ENCODE data around the gene NFIB. TPM values are rescaled to one million over a fixed set of nuclear protein-coding genes. Genes with fewer than 3 reads are reported as not detected.

NFIB gene
- total and polyA plus RNA-seq, 10 of the 15 experiments (the other 5 are each of a cell fraction or from before 2014, with no cell fraction given), result under 0.01 to 0.19 (median 0.05) TPM; not detected in 3

DNA sequence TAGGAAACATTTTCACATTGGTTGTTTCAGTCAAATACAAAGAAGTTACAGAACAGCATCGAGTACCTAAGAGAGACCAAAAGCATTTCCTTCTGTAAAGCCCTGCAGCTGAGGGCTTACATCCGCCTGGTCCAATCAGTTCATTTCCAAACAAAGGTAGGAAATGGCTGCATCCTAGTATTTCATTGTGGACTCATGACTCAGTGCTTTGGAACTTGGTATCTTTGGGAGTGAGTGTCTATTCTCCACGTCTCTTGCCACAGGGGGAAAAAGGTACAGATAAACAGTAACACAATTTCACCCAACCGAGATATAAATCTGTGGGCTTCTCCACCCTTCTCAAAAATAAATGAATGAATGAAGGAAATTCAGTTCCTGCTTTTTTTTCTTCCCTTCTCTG lies 75.4 kb downstream of the NFIB start:
- H3K4me3 ChIP-seq, result no peak overlapping the region
- POLR2A ChIA-PET, result no interaction called here
- FAIRE-seq (no peak), DNase-seq (ENCODE audit: low read depth, low spot score) (no peak), ATAC-seq (no peak)
- TF ChIP-seq NFIC (IDR thresholded peaks at IDR 0.05; ENCODE audit: low read depth, low read length), result no peak
- no peak for TF ChIP-seq SREBF2 (IDR thresholded peaks at IDR 0.05; ENCODE audit: low read length)
- TF ChIP-seq, protein P1, sequence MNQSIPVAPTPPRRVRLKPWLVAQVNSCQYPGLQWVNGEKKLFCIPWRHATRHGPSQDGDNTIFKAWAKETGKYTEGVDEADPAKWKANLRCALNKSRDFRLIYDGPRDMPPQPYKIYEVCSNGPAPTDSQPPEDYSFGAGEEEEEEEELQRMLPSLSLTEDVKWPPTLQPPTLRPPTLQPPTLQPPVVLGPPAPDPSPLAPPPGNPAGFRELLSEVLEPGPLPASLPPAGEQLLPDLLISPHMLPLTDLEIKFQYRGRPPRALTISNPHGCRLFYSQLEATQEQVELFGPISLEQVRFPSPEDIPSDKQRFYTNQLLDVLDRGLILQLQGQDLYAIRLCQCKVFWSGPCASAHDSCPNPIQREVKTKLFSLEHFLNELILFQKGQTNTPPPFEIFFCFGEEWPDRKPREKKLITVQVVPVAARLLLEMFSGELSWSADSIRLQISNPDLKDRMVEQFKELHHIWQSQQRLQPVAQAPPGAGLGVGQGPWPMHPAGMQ (IDR thresholded peaks at IDR 0.05; ENCODE audit: borderline replicate concordance), result no peak
- TF ChIP-seq, protein P2, sequence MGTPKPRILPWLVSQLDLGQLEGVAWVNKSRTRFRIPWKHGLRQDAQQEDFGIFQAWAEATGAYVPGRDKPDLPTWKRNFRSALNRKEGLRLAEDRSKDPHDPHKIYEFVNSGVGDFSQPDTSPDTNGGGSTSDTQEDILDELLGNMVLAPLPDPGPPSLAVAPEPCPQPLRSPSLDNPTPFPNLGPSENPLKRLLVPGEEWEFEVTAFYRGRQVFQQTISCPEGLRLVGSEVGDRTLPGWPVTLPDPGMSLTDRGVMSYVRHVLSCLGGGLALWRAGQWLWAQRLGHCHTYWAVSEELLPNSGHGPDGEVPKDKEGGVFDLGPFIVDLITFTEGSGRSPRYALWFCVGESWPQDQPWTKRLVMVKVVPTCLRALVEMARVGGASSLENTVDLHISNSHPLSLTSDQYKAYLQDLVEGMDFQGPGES (IDR thresholded peaks at IDR 0.05), result no peak
- TF ChIP-seq SUZ12 (IDR thresholded peaks at IDR 0.05; ENCODE audit: unreplicated experiment), result no peak
- no peak for TF ChIP-seq DPF2 (IDR thresholded peaks at IDR 0.05)
- TF ChIP-seq, protein P3, sequence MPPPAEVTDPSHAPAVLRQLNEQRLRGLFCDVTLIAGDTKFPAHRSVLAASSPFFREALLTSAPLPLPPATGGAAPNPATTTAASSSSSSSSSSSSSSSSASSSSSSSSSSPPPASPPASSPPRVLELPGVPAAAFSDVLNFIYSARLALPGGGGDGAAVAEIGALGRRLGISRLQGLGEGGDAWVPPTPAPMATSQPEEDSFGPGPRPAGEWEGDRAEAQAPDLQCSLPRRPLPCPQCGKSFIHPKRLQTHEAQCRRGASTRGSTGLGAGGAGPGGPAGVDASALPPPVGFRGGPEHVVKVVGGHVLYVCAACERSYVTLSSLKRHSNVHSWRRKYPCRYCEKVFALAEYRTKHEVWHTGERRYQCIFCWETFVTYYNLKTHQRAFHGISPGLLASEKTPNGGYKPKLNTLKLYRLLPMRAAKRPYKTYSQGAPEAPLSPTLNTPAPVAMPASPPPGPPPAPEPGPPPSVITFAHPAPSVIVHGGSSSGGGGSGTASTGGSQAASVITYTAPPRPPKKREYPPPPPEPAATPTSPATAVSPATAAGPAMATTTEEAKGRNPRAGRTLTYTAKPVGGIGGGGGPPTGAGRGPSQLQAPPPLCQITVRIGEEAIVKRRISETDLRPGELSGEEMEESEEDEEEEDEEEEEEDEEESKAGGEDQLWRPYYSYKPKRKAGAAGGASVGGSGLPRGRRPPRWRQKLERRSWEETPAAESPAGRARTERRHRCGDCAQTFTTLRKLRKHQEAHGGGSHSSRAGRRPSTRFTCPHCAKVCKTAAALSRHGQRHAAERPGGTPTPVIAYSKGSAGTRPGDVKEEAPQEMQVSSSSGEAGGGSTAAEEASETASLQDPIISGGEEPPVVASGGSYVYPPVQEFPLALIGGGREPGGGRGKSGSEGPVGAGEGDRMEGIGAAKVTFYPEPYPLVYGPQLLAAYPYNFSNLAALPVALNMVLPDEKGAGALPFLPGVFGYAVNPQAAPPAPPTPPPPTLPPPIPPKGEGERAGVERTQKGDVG (CRISPR knock-in tag; IDR thresholded peaks at IDR 0.05), result no peak
- TF ChIP-seq TARDBP (IDR thresholded peaks at IDR 0.05; ENCODE audit: borderline replicate concordance), result no peak
- no peak for TF ChIP-seq ZBTB11 (CRISPR knock-in tag; IDR thresholded peaks at IDR 0.05)
- TF ChIP-seq MEF2B (IDR thresholded peaks at IDR 0.05; ENCODE audit: partially characterized antibody, poor library complexity, severe bottlenecking), result no peak
- TF ChIP-seq ZZZ3 (IDR thresholded peaks at IDR 0.05; ENCODE audit: control insufficient read depth, insufficient read length, low read depth), result no peak
- TF ChIP-seq NR2C2 (IDR thresholded peaks at IDR 0.05; ENCODE audit: borderline replicate concordance, control insufficient read depth, insufficient read length, low read depth), result no peak
- TF ChIP-seq MTA3 (IDR thresholded peaks at IDR 0.05; ENCODE audit: borderline replicate concordance, low read length), result no peak
- no peak for TF ChIP-seq SRF (IDR thresholded peaks at IDR 0.05; ENCODE audit: low read depth in 2 of 2, low read length in 2 of 2)
- TF ChIP-seq SIX5 (IDR thresholded peaks at IDR 0.05; ENCODE audit: low read depth, low read length, severe bottlenecking), result no peak
- TF ChIP-seq CHD1 (IDR thresholded peaks at IDR 0.05; ENCODE audit: low read depth, low read length), result no peak
- H3K27me3 ChIP-seq (replicated peaks in 1 of 2; ENCODE audit: control insufficient read depth in 2 of 2, insufficient read depth in 2 of 2, low read length in 1 of 2), result peaks cover 0 to 1% of the 10 kb centered on the region in 2 experiments; a peak in 1 of 4 replicates
- no peak overlapping the region for H3K4me2 ChIP-seq (ENCODE audit: control insufficient read depth, insufficient read depth)
- SMC1A ChIA-PET (ENCODE audit: uncharacterized antibody, unreplicated experiment), result no interaction called here
- BruUV-seq (replicated peaks), result no TSS peak
- no peaks in the 10 kb centered on the region for H3K79me2 ChIP-seq (ENCODE audit: control insufficient read depth, insufficient read depth, low read length)
- no peaks in the 10 kb centered on the region for H3K9me3 ChIP-seq (replicated peaks; ENCODE audit: control insufficient read depth, insufficient read depth, low read length)
- H3K36me3 ChIP-seq (ENCODE audit: control insufficient read depth in 2 of 2, insufficient read depth in 2 of 2, low read length in 1 of 2), result no peaks in the 10 kb centered on the region
- H3K9ac ChIP-seq (ENCODE audit: control insufficient read depth, insufficient read depth, low read length), result no peak overlapping the region
- intact Hi-C loops (cut with micrococcal nuclease; ENCODE audit: unreplicated experiment) (no loop called here), in situ Hi-C loops (cut with MboI) (no loop called here)
- no peak overlapping the region for H2AFZ ChIP-seq (ENCODE audit: control insufficient read depth, low read depth, low read length)
- no peaks in the 10 kb centered on the region for H4K20me1 ChIP-seq (ENCODE audit: control insufficient read depth, insufficient read depth)
- no peak overlapping the region for H3K27ac ChIP-seq (ENCODE audit: control insufficient read depth, insufficient read depth)
- RAD21 ChIA-PET (ENCODE audit: unreplicated experiment), result no interaction called here
- CTCF ChIA-PET, result interaction anchor here (1.2 kb wide), 1 partner anchor 9 kb away, joined by 3 read pairs; no protein-coding TSS in a partner anchor
- no peaks in the 10 kb centered on the region for H3K4me1 ChIP-seq (ENCODE audit: control insufficient read depth, insufficient read depth, low read length)
- 13% methylated on average over 4 of the region's 4 CpGs for WGBS (ENCODE audit: insufficient coverage, insufficient replicate concordance, low lambda C conversion rate, missing lambda C conversion rate)

All from GM12878 (cell line).